GM21528 (cell line): Measurements from ENCODE around the gene MAGI1.
"Not testable (repeated sequence)": the region's sequence is repeated elsewhere in the genome, so short reads cannot be mapped to it uniquely, and the experiment has no call there.

Experiments
- ATAC-seq: cut with Tn5 transposase; IDR thresholded peaks from one replicate; pipeline ENCODE4 v1.9.1; 2021; ENCODE audit warnings: mild to moderate bottlenecking, moderate library complexity; ENCODE audit not compliant: unreplicated experiment, low FRiP score

The MAGI1 gene

GRCh38 chr3:65914740-65915367, 123.9 kb downstream of the MAGI1 start:
- no peak for ATAC-seq

- ATAC-seq, result no peak
Measured at GRCh38 chr3:65914032-65914739, 124.5 kb downstream of the MAGI1 start.

DNA sequence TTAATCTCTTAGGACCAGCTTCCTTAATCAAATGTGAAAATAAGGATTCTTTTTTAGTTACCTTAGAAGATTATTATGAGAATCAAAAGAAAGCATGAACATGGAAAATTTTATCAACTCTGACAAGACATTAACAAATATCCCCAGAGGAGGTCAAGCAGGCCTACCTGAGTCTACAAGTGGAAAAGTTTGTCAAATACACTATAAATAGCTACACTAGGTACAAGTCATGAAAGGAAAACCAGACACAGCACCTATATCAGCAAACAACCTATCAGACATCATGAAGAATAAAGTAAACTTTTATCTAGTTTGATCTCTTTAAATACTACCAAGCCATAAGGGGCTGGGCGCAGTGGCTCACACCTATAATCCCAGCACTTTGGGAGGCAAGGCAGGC, 126.1 kb downstream of the MAGI1 start:
- ATAC-seq, result no peak

- ATAC-seq, result no peak
Measured at GRCh38 chr3:65908588-65908987, 130.1 kb downstream of the MAGI1 start.

DNA sequence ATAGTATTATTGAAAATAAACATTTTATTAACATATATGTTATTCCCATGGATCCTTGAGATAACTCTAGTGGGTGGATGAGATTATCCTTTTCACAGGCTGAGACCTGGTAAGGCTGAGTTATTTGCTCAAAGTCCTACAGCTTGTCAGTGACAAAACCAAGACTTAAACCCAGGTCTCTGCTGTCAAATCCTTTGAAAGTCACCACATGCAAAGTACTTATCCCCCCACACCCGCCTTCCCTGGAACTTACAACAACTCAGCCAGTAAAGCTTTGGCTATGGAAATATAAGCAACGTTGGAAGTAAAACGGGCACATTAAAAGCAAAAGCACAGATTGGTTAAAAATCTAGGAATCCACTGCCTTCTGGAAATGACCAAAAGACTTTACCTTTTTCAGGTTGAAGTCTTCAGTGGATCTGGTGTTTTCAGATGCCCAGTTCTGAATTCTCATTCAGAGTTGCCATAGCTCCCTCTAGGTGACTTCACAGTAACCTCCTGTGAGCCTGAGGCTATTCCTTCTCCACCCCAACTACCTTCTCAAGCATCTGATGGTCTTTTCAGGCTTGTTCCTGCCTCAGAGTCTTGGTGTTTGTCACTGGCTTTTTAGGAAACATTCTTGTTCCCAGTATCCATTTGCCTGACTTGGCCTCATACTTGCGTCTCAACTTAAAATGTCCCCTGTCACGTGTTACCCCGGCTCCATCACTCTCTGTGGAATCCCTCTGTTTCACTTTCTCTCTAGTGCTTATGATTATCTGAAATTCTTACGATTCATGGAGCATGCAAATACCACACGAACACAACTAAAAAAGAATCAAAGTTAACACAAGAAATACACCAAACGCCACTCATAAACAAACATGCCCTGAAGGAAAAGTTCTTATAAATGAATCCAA, 131.2 kb downstream of the MAGI1 start:
- ATAC-seq, result no peak

DNA sequence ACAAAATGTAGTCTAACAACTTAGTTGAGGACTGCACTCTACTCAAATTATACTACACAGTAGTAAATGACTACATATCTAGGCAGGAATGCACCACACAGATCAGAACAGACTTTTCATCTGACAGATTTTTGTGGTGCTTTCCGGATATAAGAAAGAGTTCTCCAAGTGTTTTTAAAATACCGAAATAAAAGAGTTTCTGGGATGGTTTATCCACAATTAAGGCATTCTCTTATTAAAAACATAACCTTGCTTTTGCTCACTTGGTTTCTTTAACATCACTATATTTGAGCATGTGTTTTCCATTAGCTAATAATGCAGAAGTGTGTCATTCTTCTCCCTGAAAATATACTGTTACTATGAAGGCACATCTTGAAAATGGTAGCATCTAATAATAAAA, 132.9 kb downstream of the MAGI1 start:
- no peak for ATAC-seq

DNA sequence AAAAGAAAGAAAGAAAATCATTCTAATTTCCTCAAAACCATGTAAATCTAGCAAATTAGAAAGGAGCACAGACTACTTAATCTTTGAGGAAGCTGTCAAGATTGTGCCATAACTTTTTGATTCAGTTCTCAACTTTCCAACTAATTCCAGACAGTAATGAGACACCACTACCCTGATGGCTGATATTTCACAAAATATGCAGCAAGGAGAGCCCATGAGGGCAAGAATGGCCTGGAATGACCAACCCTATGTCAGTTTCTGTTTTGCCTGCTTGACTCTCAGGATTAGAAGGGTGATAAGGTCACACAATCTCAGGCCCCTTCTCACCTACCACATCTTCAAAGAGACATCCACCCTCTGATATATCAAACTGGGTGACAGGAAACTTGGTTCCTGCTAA, 134.7 kb downstream of the MAGI1 start:
- no peak for ATAC-seq

- no peak for ATAC-seq
Measured at GRCh38 chr3:65902304-65902793, 136.4 kb downstream of the MAGI1 start.

DNA sequence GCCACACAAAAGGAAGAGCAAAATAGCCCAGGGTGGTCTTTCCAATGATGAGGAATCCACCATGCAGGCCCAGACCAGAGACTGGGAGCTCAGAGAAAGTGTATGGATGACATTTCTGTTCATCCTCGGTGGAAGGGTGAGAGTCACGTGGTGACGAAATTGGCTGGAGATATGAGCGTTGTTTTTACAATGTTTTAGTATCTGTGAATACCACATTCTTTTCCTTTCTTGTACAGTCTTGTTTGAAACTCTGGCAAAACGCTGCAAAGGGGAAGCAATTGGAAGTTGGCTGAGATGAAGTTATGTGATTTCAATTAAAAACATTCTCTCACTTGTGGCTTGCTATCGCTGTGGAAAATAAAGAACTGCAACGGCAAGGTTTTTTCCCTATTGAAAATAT, 137.5 kb downstream of the MAGI1 start:
- no peak for ATAC-seq

GRCh38 chr3:65899226-65899625, 139.5 kb downstream of the MAGI1 start:
- ATAC-seq, result no peak

GRCh38 chr3:65897766-65898165, 141.0 kb downstream of the MAGI1 start:
- ATAC-seq, result no peak

DNA sequence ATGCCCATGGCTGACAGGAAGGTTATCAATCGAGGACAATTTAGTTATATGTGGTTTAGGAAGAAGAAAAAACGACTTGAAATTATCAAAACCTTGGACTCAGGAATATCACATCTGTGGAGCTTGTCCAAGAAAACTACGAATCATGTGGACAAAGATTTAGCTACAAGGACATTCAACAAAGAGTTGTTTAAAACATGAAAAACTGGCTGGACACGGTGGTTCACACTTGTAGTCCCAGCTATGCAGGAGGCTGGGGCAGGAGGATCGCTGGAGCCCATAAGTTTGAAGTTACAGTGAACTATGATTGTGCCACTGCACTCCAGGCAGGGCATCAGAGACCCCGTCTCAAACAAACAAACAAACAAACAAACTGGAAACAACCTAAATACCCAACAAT, 142.4 kb downstream of the MAGI1 start:
- ATAC-seq, result no peak

DNA sequence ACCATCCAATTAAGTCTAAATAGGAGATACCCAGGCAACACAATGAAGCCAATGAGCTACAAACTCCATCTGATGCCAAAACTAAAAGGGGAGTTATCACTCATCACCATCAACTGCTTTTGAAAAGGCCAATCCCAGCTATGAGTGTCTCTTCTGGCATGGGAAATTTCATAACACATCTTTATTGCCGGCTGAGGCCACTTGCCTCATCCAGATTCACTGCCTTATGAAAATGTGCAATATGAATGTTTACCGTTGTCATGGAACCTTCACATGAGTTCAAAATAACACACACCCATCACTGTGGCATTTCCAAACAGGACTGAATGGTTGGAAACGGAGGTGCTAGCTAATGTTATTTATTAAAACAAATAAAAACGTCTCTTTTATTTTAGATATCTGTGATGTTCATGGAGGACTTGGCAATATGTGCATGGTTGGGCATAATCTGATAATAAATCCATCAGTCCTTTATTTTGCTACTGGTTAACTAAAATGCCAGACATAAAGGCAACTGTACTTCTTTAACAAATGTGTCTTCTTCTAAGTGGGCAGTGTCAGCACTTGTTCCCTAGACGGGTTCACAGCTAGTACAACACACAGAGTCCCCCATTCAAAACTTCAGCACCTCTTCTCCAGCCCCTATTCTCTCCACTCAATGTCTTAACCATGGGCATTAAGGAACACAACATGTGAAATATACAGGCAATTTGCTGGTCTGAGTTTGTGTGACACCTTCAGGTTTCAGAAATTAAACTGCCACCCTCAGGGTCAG, 143.9 kb downstream of the MAGI1 start:
- no peak for ATAC-seq

DNA sequence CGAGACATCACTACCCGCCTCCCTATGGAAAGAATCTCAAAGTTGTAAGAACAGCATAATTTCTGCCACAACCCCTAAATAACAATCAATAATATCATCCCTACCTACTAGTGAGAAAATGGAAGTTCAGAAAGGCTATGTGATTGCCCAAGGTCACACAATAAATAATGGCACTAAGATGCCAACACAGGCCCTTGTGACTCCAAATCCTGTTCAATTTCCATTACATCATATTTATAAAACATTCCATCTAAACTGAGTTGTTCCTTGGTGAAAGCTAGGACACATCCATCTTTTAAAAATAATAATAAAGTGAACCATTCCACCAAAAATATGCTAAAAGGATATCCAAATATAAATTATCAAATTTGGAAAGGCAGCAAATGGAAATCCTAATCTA, 144.6 kb downstream of the MAGI1 start:
- ATAC-seq, result no peak

- no peak for ATAC-seq
Measured at GRCh38 chr3:65893631-65894030, 145.1 kb downstream of the MAGI1 start.

DNA sequence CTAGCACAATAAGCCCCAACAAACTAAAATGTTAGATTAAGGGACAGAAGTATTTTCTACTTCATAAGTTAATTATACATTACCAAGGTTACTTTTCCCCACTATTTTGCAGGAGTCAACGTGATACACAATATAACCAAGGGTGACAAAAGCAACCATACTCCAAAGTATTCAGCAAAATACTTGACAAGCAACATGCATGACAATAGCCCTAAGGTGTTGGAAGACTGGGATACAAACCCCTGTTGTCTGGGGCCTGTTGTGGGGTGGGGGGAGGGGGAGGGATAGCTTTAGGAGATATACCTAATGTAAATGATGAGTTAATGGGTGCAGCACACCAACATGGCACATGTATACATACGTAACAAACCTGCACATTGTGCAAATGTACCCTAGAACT, 147.2 kb downstream of the MAGI1 start:
- not testable (repeated sequence) for ATAC-seq

GRCh38 chr3:65890328-65890727, 148.4 kb downstream of the MAGI1 start:
- ATAC-seq, result no peak

- no peak for ATAC-seq
Measured at GRCh38 chr3:65889707-65890099, 149.0 kb downstream of the MAGI1 start.

GRCh38 chr3:65888980-65889706, 149.6 kb downstream of the MAGI1 start:
- no peak for ATAC-seq

DNA sequence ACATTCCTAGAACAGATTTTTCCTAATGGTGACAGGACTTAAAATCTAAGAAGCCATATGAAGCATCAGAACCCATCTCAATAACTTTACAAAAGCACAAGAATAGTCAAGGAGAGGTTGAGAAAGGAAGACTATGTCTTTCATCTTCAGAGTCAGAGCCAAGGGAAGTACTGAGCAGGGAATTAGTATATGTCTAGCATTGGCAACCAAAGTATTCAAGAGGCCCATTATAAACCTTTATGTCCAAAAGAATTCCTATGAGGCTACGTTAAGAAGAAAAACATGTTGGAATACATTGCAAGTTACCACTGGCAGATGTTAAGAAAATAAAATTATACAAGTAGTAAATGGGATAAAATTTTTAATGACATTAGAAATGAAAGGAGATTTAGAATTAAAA, 150.5 kb downstream of the MAGI1 start:
- no peak for ATAC-seq
